GM12891 (cell line): ENCODE results near the gene NDST1.

Experiments used
- PAX5 ChIP-seq: IDR thresholded peaks from 2 replicates; pipeline ENCODE4 v1.6.1; 2011; ENCODE audit warnings: low read length, moderate library complexity, mild to moderate bottlenecking; ENCODE audit not compliant: insufficient read depth, severe bottlenecking
- POLR2A ChIP-seq: IDR thresholded peaks from 2 replicates; pipeline ENCODE4 v1.6.1; 2011; ENCODE audit warnings: low read depth, low read length, control low read depth
- POLR2AphosphoS5 ChIP-seq: IDR thresholded peaks from 2 replicates; pipeline ENCODE4 v1.6.1; 2011; ENCODE audit warnings: low read depth, low read length, control low read depth
- POU2F2 ChIP-seq: IDR thresholded peaks from 2 replicates; pipeline ENCODE4 v1.6.1; 2011; ENCODE audit warnings: low read depth, mild to moderate bottlenecking, control low read depth, low read length, moderate library complexity
- SPI1 ChIP-seq: IDR thresholded peaks from 2 replicates; pipeline ENCODE4 v1.6.1; 2011; ENCODE audit warnings: low read depth, low read length, control low read depth
- TAF1 ChIP-seq: IDR thresholded peaks from 2 replicates; pipeline ENCODE4 v1.6.1; 2011; ENCODE audit warnings: low read depth, low read length, control low read depth

DNA sequence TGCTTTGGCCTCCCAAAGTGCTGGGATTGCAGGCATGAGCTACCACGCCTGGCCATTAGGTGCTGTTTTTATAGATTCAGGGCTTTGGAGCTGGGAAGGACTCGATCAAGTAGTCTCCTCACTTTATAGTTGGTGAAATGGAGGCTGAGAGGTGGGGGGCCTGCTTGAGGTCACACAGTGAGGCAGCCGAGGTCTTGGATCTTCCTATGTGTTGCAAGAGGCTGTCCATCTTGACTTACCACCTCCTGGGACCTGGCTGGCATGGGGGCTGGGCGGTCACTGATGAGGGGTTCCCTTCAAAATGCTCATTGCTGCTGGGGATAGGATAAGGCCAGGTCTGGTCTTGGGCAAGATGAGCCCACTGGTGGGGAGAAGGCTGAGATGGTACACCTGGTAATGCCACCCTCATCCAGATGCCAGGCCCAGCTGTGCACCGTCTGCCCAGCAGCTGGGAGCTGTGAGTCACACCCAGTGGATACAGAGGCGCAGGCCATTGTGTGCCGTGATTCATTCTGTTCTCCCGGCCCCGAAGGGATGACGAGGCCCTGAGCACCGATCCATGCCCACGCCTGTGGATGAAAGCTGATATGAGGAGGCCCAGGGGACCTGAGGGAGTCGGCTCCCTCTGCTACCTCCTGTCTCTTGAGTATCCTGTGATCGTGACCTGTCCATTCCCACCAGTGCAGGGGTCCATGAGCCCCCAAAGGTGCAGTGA lies 10.5 kb upstream of the NDST1 start:
- TF ChIP-seq POLR2A: no peak
- no peak for TF ChIP-seq POLR2AphosphoS5
- TF ChIP-seq TAF1: no peak
- TF ChIP-seq POU2F2: no peak
- no peak for TF ChIP-seq PAX5
- TF ChIP-seq SPI1: no peak
